Natural killer cell (primary cell): Measurements from ENCODE around the gene SMARCA4. TPM values are rescaled to one million over a fixed set of nuclear protein-coding genes. Genes with fewer than 3 reads are reported as not detected.

Experiments
- ATAC-seq, 3 donors: fragments of 150-1000 bp in 2 of 3; fragments of 200-7000 bp in 1 of 3; cut with Tn5 transposase; 1 replicate in 1 of 3; 2 replicates in 2 of 3; pipeline ENCODE4 v1.10.0; 2021; ENCODE audit warnings: mild to moderate bottlenecking in 2 of 3, moderate library complexity in 2 of 3
- DNase-seq, 2 donors: peaks; one replicate each; pipeline versions ENCODE4 v3.0.0 to v3.0.0-alpha.2; 2013 to 2021; ENCODE audit warnings: mixed read lengths in 1 of 2
- H3K27ac ChIP-seq: one replicate; pipeline ENCODE4 v1.5.1; 2013; ENCODE audit warnings: mild to moderate bottlenecking, low read length
- H3K27me3 ChIP-seq: one replicate; pipeline ENCODE4 v1.6.1; 2013; ENCODE audit warnings: low read length; ENCODE audit not compliant: control insufficient read depth, insufficient read depth
- H3K36me3 ChIP-seq: one replicate; pipeline ENCODE4 v1.6.1; 2013; ENCODE audit warnings: low read length; ENCODE audit not compliant: control insufficient read depth, insufficient read depth
- H3K4me1 ChIP-seq: one replicate; pipeline ENCODE4 v1.6.1; 2013; ENCODE audit warnings: low read length; ENCODE audit not compliant: control insufficient read depth, insufficient read depth
- H3K4me3 ChIP-seq: one replicate; pipeline ENCODE4 v1.5.1; 2013; ENCODE audit warnings: low read length
- H3K9me3 ChIP-seq: one replicate; pipeline ENCODE4 v1.6.1; 2013; ENCODE audit warnings: low read length; ENCODE audit not compliant: control insufficient read depth, insufficient read depth
- H3K27ac Mint-ChIP-seq, 2 donors: one replicate each; pipeline ENCODE4 v1.8.0; 2022; ENCODE audit warnings: mild to moderate bottlenecking in 2 of 2, mixed read lengths in 2 of 2, moderate library complexity in 1 of 2
- H3K27me3 Mint-ChIP-seq, 2 donors: one replicate each; pipeline ENCODE4 v1.8.0; 2022; ENCODE audit warnings: low read depth in 2 of 2, mixed read lengths in 2 of 2
- H3K36me3 Mint-ChIP-seq: one replicate; pipeline ENCODE4 v1.8.0; 2022; ENCODE audit warnings: mixed read lengths
- H3K4me1 Mint-ChIP-seq, 2 donors: one replicate each; pipeline ENCODE4 v1.8.0; 2022; ENCODE audit warnings: mixed read lengths in 2 of 2
- H3K4me3 Mint-ChIP-seq: one replicate; pipeline ENCODE4 v1.8.0; 2022; ENCODE audit warnings: mild to moderate bottlenecking, moderate library complexity, mixed read lengths
- H3K9me3 Mint-ChIP-seq, 2 donors: one replicate each; pipeline ENCODE4 v1.8.0; 2022; ENCODE audit warnings: mixed read lengths in 2 of 2
- WGBS: methylation state at CpG from one replicate; pipeline ENCODE4 v1.1.7; 2013; ENCODE audit warnings: missing lambda C conversion rate; ENCODE audit not compliant: insufficient coverage; 5-methylcytosine and 5-hydroxymethylcytosine counted together
- intact Hi-C: fragments of 100-400 bp; cut with micrococcal nuclease; formaldehyde crosslinking; loops from one replicate; pipeline ENCODE4 v1.14.2; 2022
- total RNA-seq, 4 donors: library from RNA; stranded (reverse); fragments of 120-200 nt in 1 of 4; gene quantifications; one replicate each; pipeline versions ENCODE4 v1.2.3 to v1.2.4, GENCODE V29; 2013 to 2022
- TF ChIP-seq, protein P1 (sequence below): fragments of 200-600 bp; IDR thresholded peaks from one replicate; pipeline ENCODE4 v1.8.0; 2022; ENCODE audit warnings: antibody characterized with exemption

SMARCA4 gene
- total RNA-seq, 3 donors from 2014 or later (not counting 1 experiment from before 2014, with no cell fraction given), result 85.4 to 96.1 (median 93.6) TPM

- TF ChIP-seq, protein P1, sequence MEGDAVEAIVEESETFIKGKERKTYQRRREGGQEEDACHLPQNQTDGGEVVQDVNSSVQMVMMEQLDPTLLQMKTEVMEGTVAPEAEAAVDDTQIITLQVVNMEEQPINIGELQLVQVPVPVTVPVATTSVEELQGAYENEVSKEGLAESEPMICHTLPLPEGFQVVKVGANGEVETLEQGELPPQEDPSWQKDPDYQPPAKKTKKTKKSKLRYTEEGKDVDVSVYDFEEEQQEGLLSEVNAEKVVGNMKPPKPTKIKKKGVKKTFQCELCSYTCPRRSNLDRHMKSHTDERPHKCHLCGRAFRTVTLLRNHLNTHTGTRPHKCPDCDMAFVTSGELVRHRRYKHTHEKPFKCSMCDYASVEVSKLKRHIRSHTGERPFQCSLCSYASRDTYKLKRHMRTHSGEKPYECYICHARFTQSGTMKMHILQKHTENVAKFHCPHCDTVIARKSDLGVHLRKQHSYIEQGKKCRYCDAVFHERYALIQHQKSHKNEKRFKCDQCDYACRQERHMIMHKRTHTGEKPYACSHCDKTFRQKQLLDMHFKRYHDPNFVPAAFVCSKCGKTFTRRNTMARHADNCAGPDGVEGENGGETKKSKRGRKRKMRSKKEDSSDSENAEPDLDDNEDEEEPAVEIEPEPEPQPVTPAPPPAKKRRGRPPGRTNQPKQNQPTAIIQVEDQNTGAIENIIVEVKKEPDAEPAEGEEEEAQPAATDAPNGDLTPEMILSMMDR, result no peak
- no peaks in the 10 kb centered on the region for H3K27me3 Mint-ChIP-seq
- DNase-seq, result no peak
- Histone ChIP-seq H3K4me1 (no peaks in the 10 kb centered on the region), H3K36me3 (peaks cover 27% of the 10 kb centered on the region), H3K27me3 (no peaks in the 10 kb centered on the region), H3K27ac (no peak overlapping the region), H3K9me3 (no peaks in the 10 kb centered on the region), H3K4me3 (no peak overlapping the region)
- intact Hi-C loops, result no loop called here
- peaks cover 0 to 11% of the 10 kb centered on the region in 2 donors for H3K4me1 Mint-ChIP-seq
- no peak for ATAC-seq
- H3K4me3 Mint-ChIP-seq, result no peak overlapping the region
- H3K36me3 Mint-ChIP-seq, result no peaks in the 10 kb centered on the region
- no peak overlapping the region for H3K27ac Mint-ChIP-seq
- 94% methylated on average over 16 of the region's 16 CpGs for WGBS
- no peaks in the 10 kb centered on the region for H3K9me3 Mint-ChIP-seq
Observed at GRCh38 chr19:10920781-10921180, 40.0 kb upstream of the SMARCA4 start.

GRCh38 chr19:10921199-10921909 is 39.5 kb upstream of the SMARCA4 start:
- Histone ChIP-seq H3K27ac (no peak overlapping the region), H3K27me3 (no peaks in the 10 kb centered on the region), H3K9me3 (no peaks in the 10 kb centered on the region), H3K4me1 (no peaks in the 10 kb centered on the region), H3K4me3 (no peak overlapping the region), H3K36me3 (peaks cover 24% of the 10 kb centered on the region)
- TF ChIP-seq, protein P1, result no peak
- Mint-ChIP-seq H3K4me1 (peaks cover 0 to 11% of the 10 kb centered on the region in 2 donors), H3K27ac (no peak overlapping the region), H3K27me3 (no peaks in the 10 kb centered on the region), H3K36me3 (no peaks in the 10 kb centered on the region), H3K4me3 (no peak overlapping the region), H3K9me3 (no peaks in the 10 kb centered on the region)
- intact Hi-C loops, result no loop called here
- 95% methylated on average over 43 of the region's 43 CpGs for WGBS
- ATAC-seq (no peak), DNase-seq (no peak)

DNA sequence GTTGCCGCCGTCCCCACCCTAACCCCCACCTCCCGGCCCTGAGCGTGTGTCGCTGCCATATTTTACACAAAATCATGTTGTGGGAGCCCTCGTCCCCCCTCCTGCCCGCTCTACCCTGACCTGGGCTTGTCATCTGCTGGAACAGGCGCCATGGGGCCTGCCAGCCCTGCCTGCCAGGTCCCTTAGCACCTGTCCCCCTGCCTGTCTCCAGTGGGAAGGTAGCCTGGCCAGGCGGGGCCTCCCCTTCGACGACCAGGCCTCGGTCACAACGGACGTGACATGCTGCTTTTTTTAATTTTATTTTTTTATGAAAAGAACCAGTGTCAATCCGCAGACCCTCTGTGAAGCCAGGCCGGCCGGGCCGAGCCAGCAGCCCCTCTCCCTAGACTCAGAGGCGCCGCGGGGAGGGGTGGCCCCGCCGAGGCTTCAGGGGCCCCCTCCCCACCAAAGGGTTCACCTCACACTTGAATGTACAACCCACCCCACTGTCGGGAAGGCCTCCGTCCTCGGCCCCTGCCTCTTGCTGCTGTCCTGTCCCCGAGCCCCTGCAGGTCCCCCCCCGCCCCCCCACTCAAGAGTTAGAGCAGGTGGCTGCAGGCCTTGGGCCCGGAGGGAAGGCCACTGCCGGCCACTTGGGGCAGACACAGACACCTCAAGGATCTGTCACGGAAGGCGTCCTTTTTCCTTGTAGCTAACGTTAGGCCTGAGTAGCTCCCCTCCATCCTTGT is 38.8 kb upstream of the SMARCA4 start:
- H3K27me3 ChIP-seq, result no peaks in the 10 kb centered on the region
- Mint-ChIP-seq H3K27ac (no peak overlapping the region), H3K36me3 (no peaks in the 10 kb centered on the region), H3K4me3 (no peak overlapping the region), H3K27me3 (no peaks in the 10 kb centered on the region), H3K9me3 (no peaks in the 10 kb centered on the region), H3K4me1 (peaks cover 0 to 12% of the 10 kb centered on the region in 2 donors)
- WGBS, result 94% methylated on average over 33 of the region's 33 CpGs
- H3K27ac ChIP-seq, result no peak overlapping the region
- DNase-seq (no peak), ATAC-seq (no peak)
- H3K36me3 ChIP-seq, result peaks cover 23% of the 10 kb centered on the region
- peaks cover 1% of the 10 kb centered on the region for H3K4me1 ChIP-seq
- H3K9me3 ChIP-seq, result no peaks in the 10 kb centered on the region
- no peak overlapping the region for H3K4me3 ChIP-seq
- intact Hi-C loops, result no loop called here
- TF ChIP-seq, protein P1, result no peak
